GM12892 (cell line): ENCODE data around the gene KIAA0040.

Experiments used
- POLR2A ChIP-seq: IDR thresholded peaks from 2 replicates; pipeline ENCODE4 v1.6.1; 2011; ENCODE audit warnings: low read depth, low read length, control low read depth
- TAF1 ChIP-seq: IDR thresholded peaks from 2 replicates; pipeline ENCODE4 v1.6.1; 2011; ENCODE audit warnings: low read depth, mild to moderate bottlenecking, control low read depth, low read length, borderline replicate concordance

DNA sequence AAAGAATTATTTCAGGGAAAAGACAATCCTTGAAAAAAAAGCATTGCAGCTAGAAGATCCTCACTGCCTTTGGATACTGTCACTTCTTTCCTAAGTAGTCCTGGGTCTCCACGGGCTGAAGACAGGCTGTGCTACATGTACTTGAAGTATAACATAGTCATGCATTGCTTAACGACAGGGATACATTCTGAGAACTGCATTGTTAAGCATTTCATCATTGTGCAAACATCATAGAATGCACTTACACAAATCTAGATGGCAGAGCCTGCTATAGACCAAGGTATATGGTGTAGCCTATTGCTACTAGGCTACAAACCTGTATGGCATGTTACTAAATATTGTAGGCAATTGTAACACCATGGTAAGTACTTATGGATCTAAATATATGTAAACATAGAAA lies 54.0 kb downstream of the KIAA0040 start:
- no peak for TF ChIP-seq POLR2A
- TF ChIP-seq TAF1 = no peak
